ENCODE measurements around the gene SSRP1. TPM values are rescaled to one million over a fixed set of nuclear protein-coding genes. Genes with fewer than 3 reads are reported as not detected.

Gene SSRP1
- polyA plus RNA-seq, 2 of the 4 experiments (the other 2 are of a cell fraction), result 288 to 357 TPM

GRCh38 chr11:57325735-57326048, 10.0 kb downstream of the SSRP1 start (continued):
- no peak for TF ChIP-seq E2F6 (IDR thresholded peaks at IDR 0.05; ENCODE audit: borderline replicate concordance, low read depth)
- TF ChIP-seq FOXS1 (CRISPR knock-in tag; IDR thresholded peaks at IDR 0.05), result no peak
- TF ChIP-seq PHF8 (IDR thresholded peaks at IDR 0.05; ENCODE audit: borderline replicate concordance, low read depth), result no peak
- TF ChIP-seq TFCP2L1 (CRISPR knock-in tag; IDR thresholded peaks at IDR 0.05), result no peak

- TF ChIP-seq USF2 (IDR thresholded peaks at IDR 0.05), result no peak
- TF ChIP-seq BCL3 (IDR thresholded peaks at IDR 0.05), result peak; percentile 27; the same call in 1 of the 3 replicates
- peak; percentile 59 for TF ChIP-seq MAX (IDR thresholded peaks at IDR 0.05)
- no peak for TF ChIP-seq RAD21 (conservative IDR thresholded peaks at IDR 0.05 in 1 of 2, IDR thresholded peaks at IDR 0.05 in 1 of 2)
- TF ChIP-seq CEBPB (IDR thresholded peaks at IDR 0.05), result peak; percentile 35 to 81; a peak in 3 of 4 replicates
- TF ChIP-seq JUN (IDR thresholded peaks at IDR 0.05), result peak in 1 of 2 experiments; percentile 76; a peak in 4 of 5 replicates
- no peak for TF ChIP-seq RARB (CRISPR knock-in tag; IDR thresholded peaks at IDR 0.05)
- peak; percentile 32 for TF ChIP-seq POLR2A (IDR thresholded peaks at IDR 0.05; ENCODE audit: low read length)
- peak; percentile 63 to 81 for ATAC-seq
- 5% methylated on average over 30 of the region's 61 CpGs for WGBS (ENCODE audit: missing lambda C conversion rate)
- H3K4me1 ChIP-seq, result peaks cover 42% of the 10 kb centered on the region
- ChIA-PET CTCF (interaction anchor here (0.5 to 2.2 kb wide), 9 partner anchors 10 to 475 kb away, joined by 3 to 8 read pairs (median 5); partner anchors contain the start of gene SSRP1), POLR2A (interaction anchor here (0.6 to 2.6 kb wide), 6 partner anchors 8 to 1191 kb away, joined by 3 to 35 read pairs (median 5); partner anchors contain the start of genes SELENOH and SSRP1)
- H3K27ac ChIP-seq, result peak within 1 kb of the TSS; percentile 91 to 99
- peak within 1 kb of the TSS; percentile 64 for H3K4me3 ChIP-seq
- H3K9me3 ChIP-seq, result no peaks in the 10 kb centered on the region
- DNase-seq (ENCODE audit: low read depth in 1 of 2, low spot score in 1 of 2), result peak; percentile 94 to 97
- H3K4me2 ChIP-seq, result peak within 1 kb of the TSS; percentile 99
- FAIRE-seq, result no peak
These were observed 10.6 kb downstream of the SSRP1 start, which contains the start of gene TNKS1BP1 for GRCh38 chr11:57324886-57325734. TNKS1BP1 (minus strand) TSS chr11:57324952; CDS start chr11:57321885, 3,067 bp downstream.

- H3K4me2 ChIP-seq, result peak overlapping the region; percentile 99
- no peak for TF ChIP-seq CHD2 (IDR thresholded peaks at IDR 0.05; ENCODE audit: low read length, partially characterized antibody)
- peak; percentile 24; the same call in 1 of the 2 replicates for TF ChIP-seq PBX3 (IDR thresholded peaks at IDR 0.05)
- peak; percentile 43 to 53; a peak in 2 of 5 replicates for TF ChIP-seq JUN (IDR thresholded peaks at IDR 0.05)
- ChIA-PET POLR2A (interaction anchor here (0.6 to 2.6 kb wide), 5 partner anchors 9 to 1190 kb away, joined by 3 to 35 read pairs (median 7); partner anchors contain the start of gene SSRP1), CTCF (interaction anchor here (0.9 to 2.1 kb wide), 4 partner anchors 12 to 157 kb away, joined by 3 to 8 read pairs (median 4); partner anchors contain the start of gene P2RX3)
- DNase-seq (ENCODE audit: low read depth in 1 of 2, low spot score in 1 of 2), result peak; percentile 52 to 60
- peak; percentile 6 to 7 for ATAC-seq
- H3K4me1 ChIP-seq, result peaks cover 46% of the 10 kb centered on the region
- peak overlapping the region; percentile 91 to 99 for H3K27ac ChIP-seq
- H3K9me3 ChIP-seq, result no peaks in the 10 kb centered on the region
- H3K4me3 ChIP-seq, result peak overlapping the region; percentile 64
- WGBS (ENCODE audit: missing lambda C conversion rate), result under 1% methylated on average over 23 of the region's 64 CpGs
- FAIRE-seq, result no peak
These were observed 11.4 kb downstream of the SSRP1 start for GRCh38 chr11:57324154-57324885.

Measured in A549 (cell line).